Measurements from ENCODE around the gene ITGA4.

- TF ChIP-seq CTCF (IDR thresholded peaks at IDR 0.05) (no peak), POLR2A (IDR thresholded peaks at IDR 0.05) (no peak)
Observed at GRCh38 chr2:181408861-181409260, 48.3 kb upstream of the ITGA4 start.

Data from lower leg skin (tissue), 3 donors.